HEK293 (cell line): ENCODE results near the gene IRAK1BP1.

Experiments
- CTCF ChIA-PET: fragments of 350-600 bp; formaldehyde crosslinking; extraction: SDS; loops from one replicate; lab custom pipeline; 2021; ENCODE audit warnings: antibody characterized with exemption; lab: Yijun Ruan, JAX
- POLR2A ChIA-PET: fragments of 300-600 bp; formaldehyde crosslinking; extraction: SDS; loops from one replicate; lab custom pipeline; 2020; ENCODE audit warnings: antibody characterized with exemption, inconsistent platforms; lab: Yijun Ruan, JAX
- H3K27ac ChIP-seq: fragments of 200-500 bp; sonication (Bioruptor generic); 2 replicates; pipeline ENCODE4 v1.5.1; 2014; ENCODE audit warnings: low read depth, low read length, control low read depth, inconsistent platforms; ENCODE audit errors: extremely low read depth
- H3K36me3 ChIP-seq, 2 experiments: fragments of 200-500 bp in 1 of 2; sonication (Bioruptor generic) in 1 of 2; 1 replicate in 1 of 2; 2 replicates in 1 of 2; pipeline ENCODE4 v1.5.1; 2014 to 2017; ENCODE audit warnings: inconsistent platforms in 2 of 2, low read length in 2 of 2; ENCODE audit not compliant: control insufficient read depth in 2 of 2, insufficient read depth in 1 of 2
- H3K4me1 ChIP-seq: fragments of 200-500 bp; sonication (Bioruptor generic); 2 replicates; pipeline ENCODE4 v1.5.1; 2014; ENCODE audit warnings: mild to moderate bottlenecking, low read length, inconsistent platforms; ENCODE audit not compliant: control insufficient read depth, insufficient read depth
- H3K4me3 ChIP-seq: 2 replicates; pipeline ENCODE4 v1.5.1; 2011; ENCODE audit warnings: low read depth, mild to moderate bottlenecking, control low read depth, low read length, moderate library complexity
- H3K9me3 ChIP-seq: fragments of 200-500 bp; sonication (Bioruptor generic); 2 replicates; pipeline ENCODE4 v1.5.1; 2014; ENCODE audit warnings: low read depth, low read length, inconsistent platforms; ENCODE audit not compliant: control insufficient read depth, insufficient read depth
- BCL11A ChIP-seq: fragments of 450-650 bp; formaldehyde crosslinking; IDR thresholded peaks from 2 replicates; pipeline ENCODE4 v1.5.1; 2016; ENCODE audit warnings: low read depth, missing biosample characterization, missing genetic modification characterization
- GLI4 ChIP-seq: fragments of 450-650 bp; formaldehyde crosslinking; IDR thresholded peaks from 2 replicates; pipeline ENCODE4 v1.5.1; 2016; ENCODE audit warnings: missing biosample characterization, missing genetic modification characterization
- GLIS2 ChIP-seq: fragments of 450-650 bp; formaldehyde crosslinking; IDR thresholded peaks from 2 replicates; pipeline ENCODE4 v1.5.1; 2016; ENCODE audit warnings: missing biosample characterization, missing genetic modification characterization
- KLF1 ChIP-seq: fragments of 450-650 bp; formaldehyde crosslinking; IDR thresholded peaks from 2 replicates; pipeline ENCODE4 v1.5.1; 2016; ENCODE audit warnings: missing biosample characterization, missing genetic modification characterization
- KLF8 ChIP-seq: fragments of 450-650 bp; formaldehyde crosslinking; IDR thresholded peaks from 2 replicates; pipeline ENCODE4 v1.5.1; 2016; ENCODE audit warnings: missing biosample characterization, missing genetic modification characterization
- OSR2 ChIP-seq: fragments of 450-650 bp; formaldehyde crosslinking; IDR thresholded peaks from 2 replicates; pipeline ENCODE4 v1.5.1; 2016; ENCODE audit warnings: missing biosample characterization, missing genetic modification characterization
- ZBTB20 ChIP-seq: fragments of 450-650 bp; formaldehyde crosslinking; IDR thresholded peaks from 2 replicates; pipeline ENCODE4 v1.5.1; 2016; ENCODE audit warnings: missing biosample characterization, missing genetic modification characterization
- ZFP37 ChIP-seq: fragments of 450-650 bp; formaldehyde crosslinking; IDR thresholded peaks from 2 replicates; pipeline ENCODE4 v1.5.1; 2016; ENCODE audit warnings: missing biosample characterization, missing genetic modification characterization
- ZNF114 ChIP-seq: fragments of 450-650 bp; formaldehyde crosslinking; IDR thresholded peaks from 2 replicates; pipeline ENCODE4 v1.5.0; 2017; ENCODE audit warnings: missing biosample characterization, missing genetic modification characterization
- ZNF133 ChIP-seq: fragments of 450-650 bp; formaldehyde crosslinking; IDR thresholded peaks from 2 replicates; pipeline ENCODE4 v1.5.1; 2016; ENCODE audit warnings: missing biosample characterization, missing genetic modification characterization
- ZNF211 ChIP-seq: fragments of 450-650 bp; formaldehyde crosslinking; IDR thresholded peaks from 2 replicates; pipeline ENCODE4 v1.5.1; 2016; ENCODE audit warnings: low read depth, missing biosample characterization, missing genetic modification characterization
- ZNF239 ChIP-seq: fragments of 450-650 bp; formaldehyde crosslinking; IDR thresholded peaks from 2 replicates; pipeline ENCODE4 v1.5.1; 2016; ENCODE audit warnings: missing biosample characterization, missing genetic modification characterization
- ZNF302 ChIP-seq: fragments of 450-650 bp; formaldehyde crosslinking; IDR thresholded peaks from 2 replicates; pipeline ENCODE4 v1.5.1; 2016; ENCODE audit warnings: missing biosample characterization, missing genetic modification characterization, low read depth
- ZNF366 ChIP-seq: fragments of 450-650 bp; formaldehyde crosslinking; conservative IDR thresholded peaks from 2 replicates; pipeline ENCODE4 v1.5.1; 2016; ENCODE audit warnings: missing biosample characterization, missing genetic modification characterization
- ZNF548 ChIP-seq: fragments of 450-650 bp; formaldehyde crosslinking; IDR thresholded peaks from 2 replicates; pipeline ENCODE4 v1.5.1; 2016; ENCODE audit warnings: missing biosample characterization, missing genetic modification characterization
- ZNF560 ChIP-seq: fragments of 450-650 bp; formaldehyde crosslinking; IDR thresholded peaks from 2 replicates; pipeline ENCODE4 v1.5.1; 2017; ENCODE audit warnings: missing biosample characterization, missing genetic modification characterization, borderline replicate concordance
- ZNF585B ChIP-seq: fragments of 450-650 bp; formaldehyde crosslinking; IDR thresholded peaks from 2 replicates; pipeline ENCODE4 v1.5.1; 2016; ENCODE audit warnings: missing biosample characterization, missing genetic modification characterization
- ZNF610 ChIP-seq: fragments of 450-650 bp; formaldehyde crosslinking; IDR thresholded peaks from 2 replicates; pipeline ENCODE4 v1.5.1; 2016; ENCODE audit warnings: missing biosample characterization, missing genetic modification characterization, borderline replicate concordance
- ZNF621 ChIP-seq: fragments of 450-650 bp; formaldehyde crosslinking; IDR thresholded peaks from 2 replicates; pipeline ENCODE4 v1.5.1; 2017; ENCODE audit warnings: missing biosample characterization, missing genetic modification characterization
- ZNF626 ChIP-seq: fragments of 450-650 bp; sonication (Bioruptor Pico); formaldehyde crosslinking; IDR thresholded peaks from 2 replicates; pipeline ENCODE4 v1.5.1; 2018; ENCODE audit warnings: missing biosample characterization, missing genetic modification characterization, inconsistent platforms
- ZNF660 ChIP-seq: fragments of 450-650 bp; IDR thresholded peaks from 2 replicates; pipeline ENCODE4 v1.5.1; 2018; ENCODE audit warnings: missing biosample characterization, mild to moderate bottlenecking, missing genetic modification characterization
- TF ChIP-seq, protein P1 (sequence below): fragments of 450-650 bp; formaldehyde crosslinking; conservative IDR thresholded peaks from 2 replicates; pipeline ENCODE4 v1.5.1; 2016; ENCODE audit warnings: low read depth, missing biosample characterization, missing genetic modification characterization
- TF ChIP-seq, protein P2 (sequence below): fragments of 450-650 bp; formaldehyde crosslinking; IDR thresholded peaks from 2 replicates; pipeline ENCODE4 v1.5.1; 2016; ENCODE audit warnings: missing biosample characterization, missing genetic modification characterization
- TF ChIP-seq, protein P3 (sequence below): fragments of 450-650 bp; formaldehyde crosslinking; IDR thresholded peaks from 2 replicates; pipeline ENCODE4 v1.5.1; 2017; ENCODE audit warnings: missing biosample characterization, missing genetic modification characterization

IRAK1BP1 gene

DNA sequence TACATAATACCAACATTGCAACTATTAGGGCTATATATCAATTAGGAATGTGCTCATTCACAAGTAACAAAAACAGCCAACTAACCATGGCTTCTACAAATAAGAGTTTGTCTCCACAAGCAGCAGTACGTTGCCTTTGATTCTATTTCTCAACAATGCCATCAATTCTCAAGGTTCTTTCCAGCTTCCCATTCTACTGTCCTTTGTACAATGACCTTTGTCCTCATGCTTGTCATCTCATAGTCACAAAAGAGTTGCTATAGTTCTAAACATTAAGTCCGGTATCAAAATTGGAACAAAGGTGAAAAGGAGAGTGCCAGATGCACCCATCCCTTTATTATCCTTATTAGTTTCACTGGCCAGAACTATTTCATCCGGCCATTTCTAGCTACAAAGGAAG, 30.8 kb upstream of the IRAK1BP1 start (continued):
- TF ChIP-seq, protein P1, sequence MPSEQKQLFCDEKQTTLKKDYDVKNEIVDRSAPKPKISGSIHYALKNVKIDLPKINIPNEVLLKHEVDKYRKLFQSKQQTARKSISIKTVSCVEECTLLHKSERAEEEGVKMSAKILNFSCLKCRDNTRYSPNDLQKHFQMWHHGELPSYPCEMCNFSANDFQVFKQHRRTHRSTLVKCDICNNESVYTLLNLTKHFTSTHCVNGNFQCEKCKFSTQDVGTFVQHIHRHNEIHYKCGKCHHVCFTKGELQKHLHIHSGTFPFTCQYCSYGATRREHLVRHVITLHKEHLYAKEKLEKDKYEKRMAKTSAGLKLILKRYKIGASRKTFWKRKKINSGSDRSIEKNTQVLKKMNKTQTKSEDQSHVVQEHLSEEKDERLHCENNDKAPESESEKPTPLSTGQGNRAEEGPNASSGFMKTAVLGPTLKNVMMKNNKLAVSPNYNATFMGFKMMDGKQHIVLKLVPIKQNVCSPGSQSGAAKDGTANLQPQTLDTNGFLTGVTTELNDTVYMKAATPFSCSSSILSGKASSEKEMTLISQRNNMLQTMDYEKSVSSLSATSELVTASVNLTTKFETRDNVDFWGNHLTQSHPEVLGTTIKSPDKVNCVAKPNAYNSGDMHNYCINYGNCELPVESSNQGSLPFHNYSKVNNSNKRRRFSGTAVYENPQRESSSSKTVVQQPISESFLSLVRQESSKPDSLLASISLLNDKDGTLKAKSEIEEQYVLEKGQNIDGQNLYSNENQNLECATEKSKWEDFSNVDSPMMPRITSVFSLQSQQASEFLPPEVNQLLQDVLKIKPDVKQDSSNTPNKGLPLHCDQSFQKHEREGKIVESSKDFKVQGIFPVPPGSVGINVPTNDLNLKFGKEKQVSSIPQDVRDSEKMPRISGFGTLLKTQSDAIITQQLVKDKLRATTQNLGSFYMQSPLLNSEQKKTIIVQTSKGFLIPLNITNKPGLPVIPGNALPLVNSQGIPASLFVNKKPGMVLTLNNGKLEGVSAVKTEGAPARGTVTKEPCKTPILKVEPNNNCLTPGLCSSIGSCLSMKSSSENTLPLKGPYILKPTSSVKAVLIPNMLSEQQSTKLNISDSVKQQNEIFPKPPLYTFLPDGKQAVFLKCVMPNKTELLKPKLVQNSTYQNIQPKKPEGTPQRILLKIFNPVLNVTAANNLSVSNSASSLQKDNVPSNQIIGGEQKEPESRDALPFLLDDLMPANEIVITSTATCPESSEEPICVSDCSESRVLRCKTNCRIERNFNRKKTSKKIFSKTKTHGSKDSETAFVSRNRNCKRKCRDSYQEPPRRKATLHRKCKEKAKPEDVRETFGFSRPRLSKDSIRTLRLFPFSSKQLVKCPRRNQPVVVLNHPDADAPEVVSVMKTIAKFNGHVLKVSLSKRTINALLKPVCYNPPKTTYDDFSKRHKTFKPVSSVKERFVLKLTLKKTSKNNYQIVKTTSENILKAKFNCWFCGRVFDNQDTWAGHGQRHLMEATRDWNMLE (tag by site-specific recombination): no peak
- TF ChIP-seq ZNF621 (tag by site-specific recombination) (no peak), ZNF239 (no peak)

DNA sequence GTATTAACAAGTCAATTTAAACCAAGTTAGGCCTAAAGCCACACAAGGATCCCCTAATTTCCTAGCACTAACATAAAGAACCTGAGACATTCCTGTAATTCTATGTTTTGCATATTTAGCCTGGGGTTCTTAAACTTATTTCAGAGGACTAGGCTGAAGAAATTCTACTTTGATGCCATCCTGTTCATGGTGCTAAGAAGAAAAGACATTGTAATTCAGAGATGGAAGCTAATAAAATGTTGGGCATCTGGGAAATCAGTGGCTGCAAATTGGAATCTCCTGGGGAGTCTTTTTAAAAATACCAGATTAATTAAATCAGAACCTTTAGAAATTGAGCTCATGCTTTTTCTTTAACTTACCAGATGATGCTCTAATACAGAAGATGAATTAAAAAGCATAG, 26.2 kb upstream of the IRAK1BP1 start:
- Histone ChIP-seq H3K4me1 (no peaks in the 10 kb centered on the region), H3K4me3 (no peak overlapping the region), H3K27ac (no peak overlapping the region), H3K36me3 (no peaks in the 10 kb centered on the region), H3K9me3 (no peaks in the 10 kb centered on the region)
- POLR2A ChIA-PET: no interaction called here
- TF ChIP-seq ZFP37 (tag by site-specific recombination) (no peak), BCL11A (no peak)
- TF ChIP-seq, protein P2, sequence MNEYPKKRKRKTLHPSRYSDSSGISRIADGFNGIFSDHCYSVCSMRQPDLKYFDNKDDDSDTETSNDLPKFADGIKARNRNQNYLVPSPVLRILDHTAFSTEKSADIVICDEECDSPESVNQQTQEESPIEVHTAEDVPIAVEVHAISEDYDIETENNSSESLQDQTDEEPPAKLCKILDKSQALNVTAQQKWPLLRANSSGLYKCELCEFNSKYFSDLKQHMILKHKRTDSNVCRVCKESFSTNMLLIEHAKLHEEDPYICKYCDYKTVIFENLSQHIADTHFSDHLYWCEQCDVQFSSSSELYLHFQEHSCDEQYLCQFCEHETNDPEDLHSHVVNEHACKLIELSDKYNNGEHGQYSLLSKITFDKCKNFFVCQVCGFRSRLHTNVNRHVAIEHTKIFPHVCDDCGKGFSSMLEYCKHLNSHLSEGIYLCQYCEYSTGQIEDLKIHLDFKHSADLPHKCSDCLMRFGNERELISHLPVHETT (tag by site-specific recombination): no peak
- CTCF ChIA-PET: interaction anchor here (0.6 to 1.2 kb wide), 2 partner anchors 17 to 1441 kb away, joined by 3 to 5 read pairs; no protein-coding TSS in a partner anchor

DNA sequence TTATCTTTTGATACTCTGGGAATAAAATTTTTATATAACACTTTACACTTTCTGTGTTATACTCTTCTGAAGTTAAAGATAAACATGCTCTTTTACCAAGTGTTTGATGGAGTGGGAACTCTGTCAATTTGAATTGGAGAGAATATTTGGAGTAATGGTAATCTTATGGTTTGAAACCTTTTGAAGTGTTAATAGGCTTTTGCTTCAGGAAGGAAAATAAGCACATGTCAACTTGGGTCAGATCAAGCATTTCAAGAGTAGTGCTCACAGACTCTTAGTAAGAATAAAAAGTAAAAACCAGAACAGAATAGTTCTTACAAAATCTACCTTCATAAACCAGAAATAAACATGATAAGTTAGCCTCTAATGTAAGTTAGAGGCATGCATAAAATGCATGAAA, 24.4 kb upstream of the IRAK1BP1 start:
- TF ChIP-seq GLI4 (tag by site-specific recombination): no peak
- TF ChIP-seq ZNF585B (tag by site-specific recombination): no peak
- TF ChIP-seq GLIS2 (tag by site-specific recombination): no peak
- TF ChIP-seq, protein P3, sequence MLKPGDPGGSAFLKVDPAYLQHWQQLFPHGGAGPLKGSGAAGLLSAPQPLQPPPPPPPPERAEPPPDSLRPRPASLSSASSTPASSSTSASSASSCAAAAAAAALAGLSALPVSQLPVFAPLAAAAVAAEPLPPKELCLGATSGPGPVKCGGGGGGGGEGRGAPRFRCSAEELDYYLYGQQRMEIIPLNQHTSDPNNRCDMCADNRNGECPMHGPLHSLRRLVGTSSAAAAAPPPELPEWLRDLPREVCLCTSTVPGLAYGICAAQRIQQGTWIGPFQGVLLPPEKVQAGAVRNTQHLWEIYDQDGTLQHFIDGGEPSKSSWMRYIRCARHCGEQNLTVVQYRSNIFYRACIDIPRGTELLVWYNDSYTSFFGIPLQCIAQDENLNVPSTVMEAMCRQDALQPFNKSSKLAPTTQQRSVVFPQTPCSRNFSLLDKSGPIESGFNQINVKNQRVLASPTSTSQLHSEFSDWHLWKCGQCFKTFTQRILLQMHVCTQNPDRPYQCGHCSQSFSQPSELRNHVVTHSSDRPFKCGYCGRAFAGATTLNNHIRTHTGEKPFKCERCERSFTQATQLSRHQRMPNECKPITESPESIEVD (tag by site-specific recombination): no peak
- no peak for TF ChIP-seq ZNF133
- TF ChIP-seq KLF8: no peak
- Histone ChIP-seq H3K27ac (no peak overlapping the region), H3K9me3 (no peaks in the 10 kb centered on the region), H3K36me3 (no peaks in the 10 kb centered on the region), H3K4me3 (no peak overlapping the region), H3K4me1 (no peaks in the 10 kb centered on the region)
- CTCF ChIA-PET: no interaction called here
- POLR2A ChIA-PET: no interaction called here

DNA sequence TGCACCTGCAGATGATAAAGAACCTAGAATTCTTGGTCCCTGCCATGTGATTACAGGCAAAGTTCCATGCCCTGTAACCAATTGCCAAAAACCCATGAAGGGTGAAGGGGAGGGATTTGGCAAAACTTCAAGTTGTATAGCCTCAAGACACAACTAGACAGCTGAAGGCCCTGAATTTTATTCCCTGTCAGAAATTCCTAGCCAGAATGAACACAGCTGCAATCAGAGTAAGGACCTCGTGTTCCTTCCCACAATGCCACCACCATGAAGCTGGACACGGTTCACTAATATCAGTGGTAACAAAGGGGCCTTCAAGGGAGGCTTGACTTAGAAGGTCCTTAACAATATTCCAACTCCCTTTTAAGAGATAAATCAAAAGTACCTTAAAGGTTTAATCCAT, 22.5 kb upstream of the IRAK1BP1 start:
- Histone ChIP-seq H3K4me3 (no peak overlapping the region), H3K36me3 (peaks cover 0 to 3% of the 10 kb centered on the region in 2 experiments; a peak in 1 of 3 replicates), H3K4me1 (no peaks in the 10 kb centered on the region), H3K9me3 (no peaks in the 10 kb centered on the region), H3K27ac (no peak overlapping the region)
- ChIA-PET CTCF (no interaction called here), POLR2A (no interaction called here)
- TF ChIP-seq ZNF660 (tag by site-specific recombination): no peak
- TF ChIP-seq ZNF548 (tag by site-specific recombination): no peak
- TF ChIP-seq KLF1 (tag by site-specific recombination): no peak
- TF ChIP-seq ZNF626 (tag by site-specific recombination): no peak
- TF ChIP-seq ZNF366: no peak
- TF ChIP-seq ZNF302 (tag by site-specific recombination): no peak
- no peak for TF ChIP-seq ZNF560 (tag by site-specific recombination)
- TF ChIP-seq GLI4 (tag by site-specific recombination): no peak
- no peak for TF ChIP-seq ZBTB20 (tag by site-specific recombination)
- no peak for TF ChIP-seq OSR2 (tag by site-specific recombination)
- no peak for TF ChIP-seq ZNF114 (tag by site-specific recombination)
- no peak for TF ChIP-seq ZNF610
- TF ChIP-seq ZNF211: no peak
